Liver (tissue), 9 donors: ENCODE results near the gene MICU1. TPM values are rescaled to one million over a fixed set of nuclear protein-coding genes. Genes with fewer than 3 reads are reported as not detected.
A peak's percentile ranks its signal among the peaks of the same experiment; 100 is the strongest.

ENCODE experiments used
- DNase-seq: peaks from one replicate; pipeline ENCODE4 v3.0.0-alpha.2; 2017; ENCODE audit warnings: low spot score
- H3K27ac ChIP-seq, 2 donors: one replicate each; pipeline ENCODE4 v1.7.0; 2013; ENCODE audit warnings: inconsistent platforms in 2 of 2, low read length in 2 of 2, control low read depth in 1 of 2, low read depth in 1 of 2, mild to moderate bottlenecking in 1 of 2
- H3K27me3 ChIP-seq, 4 donors: one replicate each; pipeline versions ENCODE4 v1.6.1 to v1.7.0; 2013; ENCODE audit warnings: low read length in 3 of 4, inconsistent platforms in 1 of 4, mild to moderate bottlenecking in 1 of 4, moderate library complexity in 1 of 4; ENCODE audit not compliant: control insufficient read depth in 4 of 4, insufficient read depth in 4 of 4
- H3K36me3 ChIP-seq, 4 donors: one replicate each; pipeline versions ENCODE4 v1.6.1 to v1.7.0; 2013; ENCODE audit warnings: low read length in 3 of 4, mild to moderate bottlenecking in 3 of 4, low read depth in 1 of 4, moderate library complexity in 1 of 4; ENCODE audit not compliant: control insufficient read depth in 4 of 4, insufficient read depth in 3 of 4
- H3K4me1 ChIP-seq, 4 donors: one replicate each; pipeline versions ENCODE4 v1.6.1 to v1.7.0; 2013; ENCODE audit warnings: low read length in 3 of 4, mild to moderate bottlenecking in 3 of 4, moderate library complexity in 1 of 4; ENCODE audit not compliant: control insufficient read depth in 4 of 4, insufficient read depth in 4 of 4
- H3K4me3 ChIP-seq, 3 donors: one replicate each; pipeline versions ENCODE4 v1.6.1 to v1.7.0; 2013; ENCODE audit warnings: low read length in 3 of 3, control low read depth in 1 of 3, low read depth in 1 of 3, mild to moderate bottlenecking in 1 of 3
- H3K9ac ChIP-seq, 2 donors: one replicate each; pipeline ENCODE4 v1.7.0; 2013; ENCODE audit warnings: low read length in 2 of 2, mild to moderate bottlenecking in 2 of 2, moderate library complexity in 2 of 2, control low read depth in 1 of 2, low read depth in 1 of 2
- H3K9me3 ChIP-seq, 4 donors: one replicate each; pipeline versions ENCODE4 v1.6.1 to v1.7.0; 2013; ENCODE audit warnings: low read length in 3 of 4; ENCODE audit not compliant: control insufficient read depth in 4 of 4
- FOXA1 ChIP-seq: IDR thresholded peaks from 2 replicates; pipeline ENCODE4 v1.6.1; 2016; ENCODE audit warnings: antibody characterized with exemption
- FOXA2 ChIP-seq: IDR thresholded peaks from 2 replicates; pipeline ENCODE4 v1.6.1; 2016; ENCODE audit warnings: antibody characterized with exemption
- GABPA ChIP-seq, 2 donors: IDR thresholded peaks in 1 of 2; conservative IDR thresholded peaks in 1 of 2; 2 replicates each; pipeline ENCODE4 v1.6.1; 2016; ENCODE audit warnings: antibody characterized with exemption in 2 of 2, mild to moderate bottlenecking in 1 of 2, moderate library complexity in 1 of 2
- HNF4A ChIP-seq, 2 donors: conservative IDR thresholded peaks; 2 replicates each; pipeline ENCODE4 v1.6.1; 2016; ENCODE audit warnings: antibody characterized with exemption in 2 of 2, mild to moderate bottlenecking in 2 of 2
- HNF4G ChIP-seq: IDR thresholded peaks from 2 replicates; pipeline ENCODE4 v1.6.1; 2016; ENCODE audit warnings: antibody characterized with exemption
- JUND ChIP-seq, 2 donors: IDR thresholded peaks; 2 replicates each; pipeline ENCODE4 v1.6.1; 2016; ENCODE audit warnings: antibody characterized with exemption in 2 of 2
- NR2F2 ChIP-seq: IDR thresholded peaks from 2 replicates; pipeline ENCODE4 v1.6.1; 2016; ENCODE audit warnings: antibody characterized with exemption
- RAD21 ChIP-seq, 2 donors: IDR thresholded peaks; 2 replicates each; pipeline ENCODE4 v1.6.1; 2016; ENCODE audit warnings: antibody characterized with exemption in 2 of 2, mild to moderate bottlenecking in 2 of 2
- RXRA ChIP-seq, 2 donors: IDR thresholded peaks; 2 replicates each; pipeline ENCODE4 v1.6.1; 2017 to 2018; ENCODE audit warnings: antibody characterized with exemption in 2 of 2, mild to moderate bottlenecking in 1 of 2
- SP1 ChIP-seq: IDR thresholded peaks from 2 replicates; pipeline ENCODE4 v1.6.1; 2018; ENCODE audit warnings: antibody characterized with exemption, mild to moderate bottlenecking
- TAF1 ChIP-seq: conservative IDR thresholded peaks from 2 replicates; pipeline ENCODE4 v1.6.1; 2016; ENCODE audit warnings: antibody characterized with exemption, mild to moderate bottlenecking
- YY1 ChIP-seq: IDR thresholded peaks from 2 replicates; pipeline ENCODE4 v1.6.1; 2016; ENCODE audit warnings: antibody characterized with exemption, mild to moderate bottlenecking
- WGBS: extraction: QIAGEN DNeasy Blood & Tissue Kit; methylation state at CpG from one replicate; pipeline ENCODE4 v1.1.7; 2013; 5-methylcytosine and 5-hydroxymethylcytosine counted together
- polyA plus RNA-seq, 2 donors: library from polyadenylated mRNA; stranded (reverse) in 1 of 2; unstranded in 1 of 2; fragments of 200-250 nt in 1 of 2; fragments of >200 nt in 1 of 2; fragmentation: Nextera tagmentation in 1 of 2; extraction: Ambion mirVana in 1 of 2; gene quantifications; one replicate each; pipeline versions ENCODE4 v1.2.1 to v1.2.3, GENCODE V29; 2013 to 2015
- total RNA-seq, 2 donors: library from RNA; depleted of rRNA; stranded (reverse); fragments of >200 nt; gene quantifications; one replicate each; pipeline ENCODE4 v1.2.3, GENCODE V29; 2014
- TF ChIP-seq, protein P1 (sequence below): IDR thresholded peaks from 2 replicates; pipeline ENCODE4 v1.6.1; 2016; ENCODE audit warnings: antibody characterized with exemption
- TF ChIP-seq, protein P2 (sequence below): fragments of 150-350 bp; IDR thresholded peaks from 2 replicates; pipeline ENCODE4 v1.5.1; 2017; ENCODE audit warnings: improper control_type of control experiment, low read depth, low read length; ENCODE audit not compliant: missing input control
- TF ChIP-seq, protein P3 (sequence below): IDR thresholded peaks from 2 replicates; pipeline ENCODE4 v1.6.1; 2016; ENCODE audit warnings: antibody characterized with exemption, mild to moderate bottlenecking
- TF ChIP-seq, protein P4 (sequence below): IDR thresholded peaks from 2 replicates; pipeline ENCODE4 v1.6.1; 2016; ENCODE audit warnings: antibody characterized with exemption
- donor health status: healthy.
- donor health status: healthy.
- donor health status: healthy.
- donor health status: healthy.
- donor health status: healthy.

The MICU1 gene
- total and polyA plus RNA-seq, 4 donors, result 26.4 to 47.4 (median 32.1) TPM

DNA sequence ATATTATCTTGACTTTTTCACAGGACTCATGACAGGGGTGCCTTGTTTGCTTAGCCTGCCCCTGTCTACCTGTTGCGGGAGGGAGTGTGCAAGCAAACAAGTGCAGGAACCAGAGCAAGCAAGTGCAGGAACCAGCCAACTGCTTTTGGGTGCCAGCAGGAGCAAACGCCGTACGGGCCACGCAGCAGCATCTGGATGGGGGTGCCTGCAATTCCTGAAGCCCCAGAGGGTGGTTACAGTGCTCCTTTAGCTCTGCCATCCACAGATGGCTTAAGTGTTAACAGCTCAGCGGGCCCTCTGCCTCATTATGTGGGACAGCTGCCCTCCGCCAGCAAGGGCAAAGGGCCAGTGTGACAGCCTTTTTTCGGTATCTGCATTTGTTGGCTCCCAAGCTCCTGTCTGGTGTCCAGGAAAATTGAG is 83.5 kb downstream of the MICU1 start:
- H3K36me3 ChIP-seq, result no peaks in the 10 kb centered on the region
- H3K9ac ChIP-seq, result no peak overlapping the region
- no peak for DNase-seq
- no peak overlapping the region for H3K4me3 ChIP-seq
- TF ChIP-seq SP1 (no peak), HNF4A (conservative IDR thresholded peaks at IDR 0.05) (peak in 1 of 2 donors; percentile 68), RXRA (IDR thresholded peaks at IDR 0.05) (peak in 1 of 2 donors; percentile 50), YY1 (peak; percentile 69), RAD21 (IDR thresholded peaks at IDR 0.05) (peak in 1 of 2 donors; percentile 14)
- TF ChIP-seq, protein P1, sequence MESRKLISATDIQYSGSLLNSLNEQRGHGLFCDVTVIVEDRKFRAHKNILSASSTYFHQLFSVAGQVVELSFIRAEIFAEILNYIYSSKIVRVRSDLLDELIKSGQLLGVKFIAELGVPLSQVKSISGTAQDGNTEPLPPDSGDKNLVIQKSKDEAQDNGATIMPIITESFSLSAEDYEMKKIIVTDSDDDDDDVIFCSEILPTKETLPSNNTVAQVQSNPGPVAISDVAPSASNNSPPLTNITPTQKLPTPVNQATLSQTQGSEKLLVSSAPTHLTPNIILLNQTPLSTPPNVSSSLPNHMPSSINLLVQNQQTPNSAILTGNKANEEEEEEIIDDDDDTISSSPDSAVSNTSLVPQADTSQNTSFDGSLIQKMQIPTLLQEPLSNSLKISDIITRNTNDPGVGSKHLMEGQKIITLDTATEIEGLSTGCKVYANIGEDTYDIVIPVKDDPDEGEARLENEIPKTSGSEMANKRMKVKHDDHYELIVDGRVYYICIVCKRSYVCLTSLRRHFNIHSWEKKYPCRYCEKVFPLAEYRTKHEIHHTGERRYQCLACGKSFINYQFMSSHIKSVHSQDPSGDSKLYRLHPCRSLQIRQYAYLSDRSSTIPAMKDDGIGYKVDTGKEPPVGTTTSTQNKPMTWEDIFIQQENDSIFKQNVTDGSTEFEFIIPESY, result no peak
- TF ChIP-seq, protein P2, sequence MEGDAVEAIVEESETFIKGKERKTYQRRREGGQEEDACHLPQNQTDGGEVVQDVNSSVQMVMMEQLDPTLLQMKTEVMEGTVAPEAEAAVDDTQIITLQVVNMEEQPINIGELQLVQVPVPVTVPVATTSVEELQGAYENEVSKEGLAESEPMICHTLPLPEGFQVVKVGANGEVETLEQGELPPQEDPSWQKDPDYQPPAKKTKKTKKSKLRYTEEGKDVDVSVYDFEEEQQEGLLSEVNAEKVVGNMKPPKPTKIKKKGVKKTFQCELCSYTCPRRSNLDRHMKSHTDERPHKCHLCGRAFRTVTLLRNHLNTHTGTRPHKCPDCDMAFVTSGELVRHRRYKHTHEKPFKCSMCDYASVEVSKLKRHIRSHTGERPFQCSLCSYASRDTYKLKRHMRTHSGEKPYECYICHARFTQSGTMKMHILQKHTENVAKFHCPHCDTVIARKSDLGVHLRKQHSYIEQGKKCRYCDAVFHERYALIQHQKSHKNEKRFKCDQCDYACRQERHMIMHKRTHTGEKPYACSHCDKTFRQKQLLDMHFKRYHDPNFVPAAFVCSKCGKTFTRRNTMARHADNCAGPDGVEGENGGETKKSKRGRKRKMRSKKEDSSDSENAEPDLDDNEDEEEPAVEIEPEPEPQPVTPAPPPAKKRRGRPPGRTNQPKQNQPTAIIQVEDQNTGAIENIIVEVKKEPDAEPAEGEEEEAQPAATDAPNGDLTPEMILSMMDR, result no peak
- peaks cover 0 to 2% (median 0%) of the 10 kb centered on the region in 4 donors for H3K9me3 ChIP-seq
- 42% methylated on average over 8 of the region's 8 CpGs for WGBS
- no peaks in the 10 kb centered on the region for H3K27me3 ChIP-seq
- H3K27ac ChIP-seq, result peak overlapping the region; percentile 15 to 19
- peaks cover 0 to 16% (median 4%) of the 10 kb centered on the region in 4 donors for H3K4me1 ChIP-seq

DNA sequence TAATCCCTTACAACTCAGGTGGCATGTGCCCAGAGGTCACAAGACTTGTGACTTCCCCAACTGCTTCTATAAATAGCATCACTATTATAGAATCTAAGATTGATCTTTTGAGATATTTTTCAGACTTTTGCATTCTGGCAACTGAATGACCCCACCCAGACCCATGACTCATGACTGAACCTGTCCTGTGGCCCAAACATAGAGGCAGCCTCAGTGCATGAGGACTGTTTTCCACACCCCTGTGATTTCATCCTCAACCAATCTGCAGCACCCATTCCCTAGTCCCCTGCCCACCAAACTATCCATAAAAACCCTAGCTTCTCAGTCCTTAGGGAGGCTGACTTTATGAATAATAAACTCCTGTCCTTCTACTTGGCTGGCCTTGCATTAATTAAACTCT is 84.5 kb downstream of the MICU1 start:
- no peak overlapping the region for H3K4me3 ChIP-seq
- DNase-seq, result no peak
- no peak for TF ChIP-seq GABPA (IDR thresholded peaks at IDR 0.05 in 1 of 2, conservative IDR thresholded peaks at IDR 0.05 in 1 of 2)
- TF ChIP-seq, protein P2, result no peak
- no peak for TF ChIP-seq TAF1
- TF ChIP-seq YY1, result no peak
- no peak for TF ChIP-seq SP1
- no peak for TF ChIP-seq RAD21 (IDR thresholded peaks at IDR 0.05)
- TF ChIP-seq HNF4G, result no peak
- TF ChIP-seq JUND (IDR thresholded peaks at IDR 0.05), result no peak
- no peak for TF ChIP-seq FOXA2
- no peak for TF ChIP-seq NR2F2
- TF ChIP-seq, protein P1, result no peak
- no peak for TF ChIP-seq FOXA1
- TF ChIP-seq, protein P3, sequence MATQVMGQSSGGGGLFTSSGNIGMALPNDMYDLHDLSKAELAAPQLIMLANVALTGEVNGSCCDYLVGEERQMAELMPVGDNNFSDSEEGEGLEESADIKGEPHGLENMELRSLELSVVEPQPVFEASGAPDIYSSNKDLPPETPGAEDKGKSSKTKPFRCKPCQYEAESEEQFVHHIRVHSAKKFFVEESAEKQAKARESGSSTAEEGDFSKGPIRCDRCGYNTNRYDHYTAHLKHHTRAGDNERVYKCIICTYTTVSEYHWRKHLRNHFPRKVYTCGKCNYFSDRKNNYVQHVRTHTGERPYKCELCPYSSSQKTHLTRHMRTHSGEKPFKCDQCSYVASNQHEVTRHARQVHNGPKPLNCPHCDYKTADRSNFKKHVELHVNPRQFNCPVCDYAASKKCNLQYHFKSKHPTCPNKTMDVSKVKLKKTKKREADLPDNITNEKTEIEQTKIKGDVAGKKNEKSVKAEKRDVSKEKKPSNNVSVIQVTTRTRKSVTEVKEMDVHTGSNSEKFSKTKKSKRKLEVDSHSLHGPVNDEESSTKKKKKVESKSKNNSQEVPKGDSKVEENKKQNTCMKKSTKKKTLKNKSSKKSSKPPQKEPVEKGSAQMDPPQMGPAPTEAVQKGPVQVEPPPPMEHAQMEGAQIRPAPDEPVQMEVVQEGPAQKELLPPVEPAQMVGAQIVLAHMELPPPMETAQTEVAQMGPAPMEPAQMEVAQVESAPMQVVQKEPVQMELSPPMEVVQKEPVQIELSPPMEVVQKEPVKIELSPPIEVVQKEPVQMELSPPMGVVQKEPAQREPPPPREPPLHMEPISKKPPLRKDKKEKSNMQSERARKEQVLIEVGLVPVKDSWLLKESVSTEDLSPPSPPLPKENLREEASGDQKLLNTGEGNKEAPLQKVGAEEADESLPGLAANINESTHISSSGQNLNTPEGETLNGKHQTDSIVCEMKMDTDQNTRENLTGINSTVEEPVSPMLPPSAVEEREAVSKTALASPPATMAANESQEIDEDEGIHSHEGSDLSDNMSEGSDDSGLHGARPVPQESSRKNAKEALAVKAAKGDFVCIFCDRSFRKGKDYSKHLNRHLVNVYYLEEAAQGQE, result no peak
- no peak for TF ChIP-seq HNF4A (conservative IDR thresholded peaks at IDR 0.05)
- TF ChIP-seq, protein P4, sequence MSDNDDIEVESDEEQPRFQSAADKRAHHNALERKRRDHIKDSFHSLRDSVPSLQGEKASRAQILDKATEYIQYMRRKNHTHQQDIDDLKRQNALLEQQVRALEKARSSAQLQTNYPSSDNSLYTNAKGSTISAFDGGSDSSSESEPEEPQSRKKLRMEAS, result no peak
- H3K27me3 ChIP-seq, result no peaks in the 10 kb centered on the region
- H3K27ac ChIP-seq, result no peak overlapping the region
- H3K9ac ChIP-seq, result no peak overlapping the region
- peaks cover 0 to 2% (median 0%) of the 10 kb centered on the region in 4 donors for H3K9me3 ChIP-seq
- peaks cover 0 to 16% (median 4%) of the 10 kb centered on the region in 4 donors for H3K4me1 ChIP-seq
- H3K36me3 ChIP-seq, result no peaks in the 10 kb centered on the region
